ENCODE data around the gene TMEM184A.

Gene TMEM184A

GRCh38 chr7:1553512-1554210 lies 2.3 kb downstream of the TMEM184A start:
- H3K4me1 Mint-ChIP-seq: peaks cover 7% of the 10 kb centered on the region
- TF ChIP-seq, protein P1, sequence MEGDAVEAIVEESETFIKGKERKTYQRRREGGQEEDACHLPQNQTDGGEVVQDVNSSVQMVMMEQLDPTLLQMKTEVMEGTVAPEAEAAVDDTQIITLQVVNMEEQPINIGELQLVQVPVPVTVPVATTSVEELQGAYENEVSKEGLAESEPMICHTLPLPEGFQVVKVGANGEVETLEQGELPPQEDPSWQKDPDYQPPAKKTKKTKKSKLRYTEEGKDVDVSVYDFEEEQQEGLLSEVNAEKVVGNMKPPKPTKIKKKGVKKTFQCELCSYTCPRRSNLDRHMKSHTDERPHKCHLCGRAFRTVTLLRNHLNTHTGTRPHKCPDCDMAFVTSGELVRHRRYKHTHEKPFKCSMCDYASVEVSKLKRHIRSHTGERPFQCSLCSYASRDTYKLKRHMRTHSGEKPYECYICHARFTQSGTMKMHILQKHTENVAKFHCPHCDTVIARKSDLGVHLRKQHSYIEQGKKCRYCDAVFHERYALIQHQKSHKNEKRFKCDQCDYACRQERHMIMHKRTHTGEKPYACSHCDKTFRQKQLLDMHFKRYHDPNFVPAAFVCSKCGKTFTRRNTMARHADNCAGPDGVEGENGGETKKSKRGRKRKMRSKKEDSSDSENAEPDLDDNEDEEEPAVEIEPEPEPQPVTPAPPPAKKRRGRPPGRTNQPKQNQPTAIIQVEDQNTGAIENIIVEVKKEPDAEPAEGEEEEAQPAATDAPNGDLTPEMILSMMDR (IDR thresholded peaks at IDR 0.05; ENCODE audit: unreplicated experiment in 3 of 3): no peak
- H3K4me3 Mint-ChIP-seq: no peak overlapping the region
- peaks cover 20% of the 10 kb centered on the region for H3K27me3 Mint-ChIP-seq (ENCODE audit: low read depth)
- no peaks in the 10 kb centered on the region for H3K36me3 Mint-ChIP-seq (ENCODE audit: low read depth)
- H3K27ac Mint-ChIP-seq: no peak overlapping the region
- H3K9me3 Mint-ChIP-seq: no peaks in the 10 kb centered on the region

DNA sequence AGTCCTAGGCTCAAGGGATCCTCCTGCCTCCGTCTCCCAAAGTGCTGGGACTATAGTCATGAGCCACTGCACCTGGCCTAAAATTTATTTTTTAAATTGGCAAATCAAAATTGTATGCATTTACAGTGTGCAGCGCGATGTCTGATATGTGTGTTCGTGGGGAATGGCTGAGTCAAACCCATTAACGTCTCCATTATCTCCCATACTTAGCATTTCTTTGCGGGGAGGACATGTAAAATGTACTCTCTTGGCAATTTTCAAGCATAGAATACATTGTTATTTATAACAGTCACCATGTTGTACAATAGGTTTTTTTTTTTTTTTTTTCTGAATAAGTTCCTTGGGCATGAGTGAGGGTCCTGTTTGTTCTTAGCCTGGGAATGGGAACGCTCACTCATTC lies 3.8 kb downstream of the TMEM184A start:
- Mint-ChIP-seq H3K36me3 (ENCODE audit: low read depth) (no peaks in the 10 kb centered on the region), H3K9me3 (no peaks in the 10 kb centered on the region), H3K4me3 (no peak overlapping the region), H3K27me3 (ENCODE audit: low read depth) (peaks cover 20% of the 10 kb centered on the region), H3K4me1 (peaks cover 7% of the 10 kb centered on the region), H3K27ac (peak overlapping the region in 1 of 3 experiments; percentile 8)
- TF ChIP-seq, protein P1 (IDR thresholded peaks at IDR 0.05; ENCODE audit: unreplicated experiment in 3 of 3): no peak

DNA sequence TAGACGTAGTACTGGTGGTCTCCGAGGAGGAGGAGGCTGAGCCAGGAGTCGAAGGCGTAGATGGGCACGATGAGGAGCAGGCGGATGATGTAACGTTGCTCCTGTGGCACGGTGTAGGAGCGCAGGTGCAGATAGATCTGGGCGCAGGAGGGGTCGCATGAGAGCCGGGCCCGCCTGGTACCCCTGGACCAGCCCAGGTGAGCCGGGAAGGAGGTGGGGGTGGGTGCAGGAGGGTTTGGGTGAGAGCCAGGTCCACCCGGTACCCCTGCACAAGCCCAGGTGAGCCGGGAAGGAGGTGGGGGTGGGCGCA lies 5.2 kb downstream of the TMEM184A start:
- Mint-ChIP-seq H3K27me3 (ENCODE audit: low read depth) (peaks cover 15% of the 10 kb centered on the region), H3K9me3 (no peaks in the 10 kb centered on the region), H3K4me1 (peaks cover under 1% of the 10 kb centered on the region), H3K27ac (no peak overlapping the region), H3K36me3 (ENCODE audit: low read depth) (no peaks in the 10 kb centered on the region), H3K4me3 (no peak overlapping the region)
- TF ChIP-seq, protein P1 (IDR thresholded peaks at IDR 0.05; ENCODE audit: unreplicated experiment in 3 of 3): no peak

- Mint-ChIP-seq H3K36me3 (ENCODE audit: low read depth) (no peaks in the 10 kb centered on the region), H3K27me3 (ENCODE audit: low read depth) (peaks cover 15% of the 10 kb centered on the region), H3K4me3 (no peak overlapping the region), H3K9me3 (no peaks in the 10 kb centered on the region), H3K27ac (no peak overlapping the region), H3K4me1 (no peaks in the 10 kb centered on the region)
- TF ChIP-seq, protein P1 (IDR thresholded peaks at IDR 0.05; ENCODE audit: unreplicated experiment in 3 of 3): no peak
Observed at GRCh38 chr7:1550005-1550845, 5.8 kb downstream of the TMEM184A start.

GRCh38 chr7:1549357-1550004 lies 6.5 kb downstream of the TMEM184A start:
- no peaks in the 10 kb centered on the region for H3K4me1 Mint-ChIP-seq
- H3K36me3 Mint-ChIP-seq (ENCODE audit: low read depth): no peaks in the 10 kb centered on the region
- H3K27me3 Mint-ChIP-seq (ENCODE audit: low read depth): peaks cover 10% of the 10 kb centered on the region
- no peak overlapping the region for H3K27ac Mint-ChIP-seq
- TF ChIP-seq, protein P1 (IDR thresholded peaks at IDR 0.05; ENCODE audit: unreplicated experiment in 3 of 3): no peak
- no peak overlapping the region for H3K4me3 Mint-ChIP-seq
- no peaks in the 10 kb centered on the region for H3K9me3 Mint-ChIP-seq
